ENCODE data around the gene RPS6KA2. TPM values are rescaled to one million over a fixed set of nuclear protein-coding genes. Genes with fewer than 3 reads are reported as not detected.
A peak's percentile ranks its signal among the peaks of the same experiment; 100 is the strongest.

RPS6KA2 gene
- polyA plus RNA-seq, 6 donors from 2014 or later, result 2.1 to 5.4 (median 4.6) TPM

- Mint-ChIP-seq H3K27me3 (peaks cover 9 to 17% (median 16%) of the 10 kb centered on the region in 3 donors), H3K9me3 (peaks cover 0 to 5% (median 0%) of the 10 kb centered on the region in 7 donors), H3K27ac (no peak overlapping the region), H3K36me3 (no peaks in the 10 kb centered on the region), H3K4me3 (no peak overlapping the region), H3K4me1 (peaks cover 0 to 9% (median 9%) of the 10 kb centered on the region in 3 donors)
- DNase-seq (no peak), ATAC-seq (ENCODE audit: low read depth in 2 of 2) (no peak)
Observed at GRCh38 chr6:166553563-166554271, 73.3 kb downstream of the RPS6KA2 start.

GRCh38 chr6:166552600-166552999 lies 74.5 kb downstream of the RPS6KA2 start:
- ATAC-seq (ENCODE audit: low read depth in 2 of 2) (no peak), DNase-seq (no peak)
- H3K27ac Mint-ChIP-seq, result no peak overlapping the region
- H3K4me3 Mint-ChIP-seq, result no peak overlapping the region
- H3K9me3 Mint-ChIP-seq, result no peaks in the 10 kb centered on the region
- H3K27me3 Mint-ChIP-seq, result peaks cover 7 to 17% (median 16%) of the 10 kb centered on the region in 3 donors
- peaks cover 0 to 9% (median 9%) of the 10 kb centered on the region in 3 donors for H3K4me1 Mint-ChIP-seq
- H3K36me3 Mint-ChIP-seq, result no peaks in the 10 kb centered on the region

DNA sequence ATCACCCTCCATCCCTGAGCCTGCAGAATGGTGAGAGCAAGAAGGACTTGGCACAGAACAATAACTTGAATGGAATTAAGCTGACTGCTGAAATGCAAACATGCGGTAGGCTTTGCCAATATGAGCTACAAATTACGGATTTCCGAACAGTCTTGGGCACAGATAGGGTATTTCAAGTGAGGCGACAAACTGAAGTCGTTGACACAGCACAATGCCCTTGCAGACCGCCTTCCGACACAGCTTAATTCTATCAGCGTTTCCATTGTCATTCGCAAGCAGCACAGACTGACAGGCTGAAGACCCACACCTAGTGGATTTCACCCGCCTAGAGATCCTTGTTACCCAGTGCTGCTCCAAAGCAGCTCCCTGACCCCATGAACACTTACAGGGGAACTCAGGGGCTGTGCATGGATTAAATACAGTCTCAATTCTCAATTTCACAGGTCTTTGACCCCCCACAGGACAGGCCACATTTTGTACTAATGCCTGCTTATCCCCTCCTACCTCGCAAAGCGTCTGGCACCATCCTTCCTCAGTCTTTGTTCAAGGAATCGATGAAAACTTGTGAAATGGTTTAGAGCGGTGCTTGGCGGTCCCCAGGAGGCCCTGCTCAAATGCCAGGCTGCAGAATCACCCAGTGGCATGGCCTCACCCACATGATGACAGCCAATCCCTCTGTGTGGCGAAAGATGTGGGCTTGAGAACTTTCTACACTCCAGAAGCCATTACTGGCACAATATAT lies 75.1 kb downstream of the RPS6KA2 start:
- H3K36me3 Mint-ChIP-seq, result no peaks in the 10 kb centered on the region
- peaks cover under 1 to 13% (median 11%) of the 10 kb centered on the region in 3 donors for H3K27me3 Mint-ChIP-seq
- H3K9me3 Mint-ChIP-seq, result no peaks in the 10 kb centered on the region
- no peak for ATAC-seq (ENCODE audit: low read depth in 2 of 2)
- no peak for DNase-seq
- peaks cover 0 to 5% (median 5%) of the 10 kb centered on the region in 3 donors for H3K4me1 Mint-ChIP-seq
- H3K27ac Mint-ChIP-seq, result no peak overlapping the region
- no peak overlapping the region for H3K4me3 Mint-ChIP-seq

GRCh38 chr6:166546653-166547052 lies 80.4 kb downstream of the RPS6KA2 start:
- peaks cover 4 to 6% (median 5%) of the 10 kb centered on the region in 3 donors for H3K4me1 Mint-ChIP-seq
- no peak overlapping the region for H3K27ac Mint-ChIP-seq
- DNase-seq (no peak), ATAC-seq (ENCODE audit: low read depth in 2 of 2) (no peak)
- peak overlapping the region in 1 of 8 donors; percentile 24 for H3K4me3 Mint-ChIP-seq
- H3K36me3 Mint-ChIP-seq, result no peaks in the 10 kb centered on the region
- H3K27me3 Mint-ChIP-seq, result no peaks in the 10 kb centered on the region
- H3K9me3 Mint-ChIP-seq, result peaks cover 0 to 2% (median 0%) of the 10 kb centered on the region in 7 donors

GRCh38 chr6:166545156-166546034 lies 81.7 kb downstream of the RPS6KA2 start:
- ATAC-seq (ENCODE audit: low read depth in 2 of 2) (no peak), DNase-seq (no peak)
- H3K36me3 Mint-ChIP-seq, result no peaks in the 10 kb centered on the region
- H3K27ac Mint-ChIP-seq, result peak overlapping the region in 1 of 6 donors; percentile 17
- H3K9me3 Mint-ChIP-seq, result peaks cover 0 to 2% (median 0%) of the 10 kb centered on the region in 7 donors
- no peaks in the 10 kb centered on the region for H3K27me3 Mint-ChIP-seq
- peak overlapping the region in 1 of 8 donors; percentile 50 for H3K4me3 Mint-ChIP-seq
- H3K4me1 Mint-ChIP-seq, result peaks cover 10 to 17% (median 16%) of the 10 kb centered on the region in 3 donors

DNA sequence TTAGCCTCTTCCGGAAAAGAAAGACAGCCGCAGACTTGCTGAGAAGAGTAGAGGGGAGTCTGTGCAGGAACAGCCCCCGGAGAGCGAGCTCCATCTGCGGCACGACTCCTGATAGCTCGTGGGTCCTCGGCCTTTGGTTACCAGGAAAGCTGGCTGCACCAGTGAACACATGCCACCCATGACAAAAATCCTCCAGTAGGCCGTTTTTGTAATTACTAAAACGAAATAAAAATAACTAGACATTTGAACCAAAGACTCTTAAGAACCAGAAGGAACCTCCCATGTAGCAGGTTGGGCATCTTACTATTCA lies 82.8 kb downstream of the RPS6KA2 start:
- no peaks in the 10 kb centered on the region for H3K27me3 Mint-ChIP-seq
- no peaks in the 10 kb centered on the region for H3K36me3 Mint-ChIP-seq
- peaks cover 10 to 22% (median 16%) of the 10 kb centered on the region in 3 donors for H3K4me1 Mint-ChIP-seq
- DNase-seq (no peak), ATAC-seq (ENCODE audit: low read depth in 2 of 2) (no peak)
- no peak overlapping the region for H3K4me3 Mint-ChIP-seq
- no peak overlapping the region for H3K27ac Mint-ChIP-seq
- peaks cover 0 to 2% (median 0%) of the 10 kb centered on the region in 7 donors for H3K9me3 Mint-ChIP-seq

DNA sequence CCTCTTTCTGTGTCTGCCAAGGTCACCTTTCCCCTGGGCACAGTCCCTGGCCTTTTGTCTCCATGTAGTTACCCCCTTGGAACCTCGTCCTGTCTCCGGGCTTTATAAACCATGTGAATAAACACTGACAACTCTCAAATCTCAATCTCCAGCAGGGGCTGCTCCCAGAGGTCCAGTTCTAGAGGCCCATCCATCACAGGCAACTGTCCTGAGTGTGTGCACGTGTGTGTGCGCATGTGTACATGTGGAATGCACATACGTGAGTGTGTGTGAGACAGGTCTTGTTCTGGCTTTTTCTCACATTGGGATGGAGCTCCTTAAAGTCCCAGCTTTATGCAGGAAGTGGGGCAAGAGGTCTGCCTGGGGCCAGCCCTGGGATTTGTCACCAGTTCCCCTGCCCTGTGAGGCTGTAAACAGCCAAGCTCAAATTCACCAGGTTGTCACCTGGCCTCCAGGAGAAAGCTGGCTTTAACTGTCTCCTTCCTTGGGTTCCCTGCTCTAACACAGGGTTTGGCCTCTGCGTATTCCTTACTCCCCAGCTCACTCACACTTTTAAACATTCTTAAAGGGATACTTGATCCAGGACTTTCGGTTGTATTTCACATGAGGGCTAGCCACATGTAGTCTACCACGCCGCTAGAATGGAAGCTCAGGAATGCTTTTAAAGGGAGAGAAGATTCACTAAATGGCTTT lies 83.3 kb downstream of the RPS6KA2 start:
- Mint-ChIP-seq H3K27me3 (no peaks in the 10 kb centered on the region), H3K4me3 (no peak overlapping the region), H3K36me3 (no peaks in the 10 kb centered on the region), H3K9me3 (peaks cover 0 to 2% (median 0%) of the 10 kb centered on the region in 7 donors), H3K27ac (no peak overlapping the region), H3K4me1 (peaks cover 10 to 22% (median 16%) of the 10 kb centered on the region in 3 donors)
- no peak for ATAC-seq (ENCODE audit: low read depth in 2 of 2)
- DNase-seq, result no peak

GRCh38 chr6:166542580-166542912 lies 84.5 kb downstream of the RPS6KA2 start:
- H3K27me3 Mint-ChIP-seq, result no peaks in the 10 kb centered on the region
- peaks cover 10 to 22% (median 16%) of the 10 kb centered on the region in 3 donors for H3K4me1 Mint-ChIP-seq
- DNase-seq, result no peak
- H3K4me3 Mint-ChIP-seq, result no peak overlapping the region
- no peak for ATAC-seq (ENCODE audit: low read depth in 2 of 2)
- no peaks in the 10 kb centered on the region for H3K36me3 Mint-ChIP-seq
- peaks cover 0 to 2% (median 0%) of the 10 kb centered on the region in 7 donors for H3K9me3 Mint-ChIP-seq
- peak overlapping the region in 1 of 6 donors; percentile 48 for H3K27ac Mint-ChIP-seq

DNA sequence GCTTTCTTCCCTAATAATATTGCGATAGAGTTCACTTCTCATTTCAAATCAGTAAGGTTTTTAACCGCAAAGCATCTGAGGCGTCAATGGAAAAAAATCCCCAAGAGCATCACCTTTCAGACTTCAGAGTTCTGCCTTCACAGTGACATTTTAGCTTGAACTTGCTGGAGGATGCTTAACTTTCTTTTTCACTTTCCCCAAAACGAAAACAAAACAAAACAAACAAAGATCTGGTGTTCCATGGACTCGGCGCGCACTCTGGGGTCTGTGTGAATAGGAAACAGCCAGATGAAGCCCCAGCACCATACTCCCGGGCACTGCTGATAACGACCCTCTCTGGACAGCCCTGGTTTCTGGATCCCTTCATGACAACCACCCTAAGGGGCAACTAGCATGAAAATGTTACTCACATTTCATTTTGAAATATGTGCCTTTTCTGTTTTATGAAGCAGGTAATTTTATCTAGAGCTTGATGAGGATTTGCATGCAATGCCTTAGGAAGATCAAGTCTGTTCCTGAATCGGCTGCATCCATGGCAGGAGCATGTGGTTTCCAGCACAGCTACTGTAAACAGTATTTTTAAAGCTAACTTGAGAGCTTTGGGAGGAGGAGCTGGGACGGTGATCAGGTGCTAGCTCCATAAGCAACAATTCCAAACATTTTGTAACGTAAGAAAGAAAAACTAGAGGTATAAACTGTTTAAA lies 85.0 kb downstream of the RPS6KA2 start:
- ATAC-seq (ENCODE audit: low read depth in 2 of 2), result peak; percentile 33
- Mint-ChIP-seq H3K4me3 (peak overlapping the region in 7 of 8 donors; percentile 23 to 73 (median 40)), H3K36me3 (no peaks in the 10 kb centered on the region), H3K27me3 (no peaks in the 10 kb centered on the region), H3K9me3 (peaks cover 0 to 2% (median 0%) of the 10 kb centered on the region in 7 donors), H3K27ac (peak overlapping the region in 3 of 6 donors; percentile 77 to 91 (median 88)), H3K4me1 (peaks cover 10 to 22% (median 16%) of the 10 kb centered on the region in 3 donors)
- DNase-seq, result no peak

GRCh38 chr6:166541366-166541765 lies 85.7 kb downstream of the RPS6KA2 start:
- H3K9me3 Mint-ChIP-seq, result peaks cover 0 to 2% (median 0%) of the 10 kb centered on the region in 7 donors
- H3K4me1 Mint-ChIP-seq, result peaks cover 10 to 22% (median 16%) of the 10 kb centered on the region in 3 donors
- no peaks in the 10 kb centered on the region for H3K27me3 Mint-ChIP-seq
- DNase-seq (no peak), ATAC-seq (ENCODE audit: low read depth in 2 of 2) (peak in 1 of 2 donors; percentile 35)
- no peaks in the 10 kb centered on the region for H3K36me3 Mint-ChIP-seq
- H3K4me3 Mint-ChIP-seq, result peak overlapping the region; percentile 40 to 81 (median 72)
- peak overlapping the region in 5 of 6 donors; percentile 77 to 91 (median 88) for H3K27ac Mint-ChIP-seq

- no peaks in the 10 kb centered on the region for H3K27me3 Mint-ChIP-seq
- peaks cover 0 to 2% (median 0%) of the 10 kb centered on the region in 7 donors for H3K9me3 Mint-ChIP-seq
- H3K36me3 Mint-ChIP-seq, result no peaks in the 10 kb centered on the region
- ATAC-seq (ENCODE audit: low read depth in 2 of 2) (peak; percentile 83 to 84), DNase-seq (peak; percentile 23)
- H3K4me1 Mint-ChIP-seq, result peaks cover 10 to 22% (median 16%) of the 10 kb centered on the region in 3 donors
- H3K27ac Mint-ChIP-seq, result peak overlapping the region; percentile 10 to 91 (median 86)
- H3K4me3 Mint-ChIP-seq, result peak overlapping the region; percentile 13 to 81 (median 72)
Observed at GRCh38 chr6:166540631-166541331, 86.3 kb downstream of the RPS6KA2 start.

DNA sequence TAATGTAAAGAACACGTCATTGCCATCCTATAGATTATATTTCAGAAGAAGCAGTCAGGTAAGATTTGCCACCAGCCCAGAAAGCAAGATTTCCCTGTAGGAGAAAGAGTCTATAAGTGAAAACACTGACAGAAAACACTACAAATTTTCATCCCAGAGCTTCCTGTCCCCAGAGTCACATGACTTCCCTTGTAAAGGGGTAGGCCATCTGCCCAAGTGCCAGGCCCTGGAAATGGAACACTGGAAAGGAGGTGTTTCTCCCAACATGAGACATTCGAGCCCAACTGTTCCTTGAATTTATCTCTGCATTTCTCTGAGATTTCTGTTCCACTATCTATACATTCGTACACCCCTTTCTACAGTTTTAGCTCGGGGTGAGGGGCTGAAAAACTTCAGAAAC lies 87.5 kb downstream of the RPS6KA2 start:
- H3K4me1 Mint-ChIP-seq, result peaks cover 10 to 22% (median 16%) of the 10 kb centered on the region in 3 donors
- H3K36me3 Mint-ChIP-seq, result no peaks in the 10 kb centered on the region
- ATAC-seq (ENCODE audit: low read depth in 2 of 2), result no peak
- no peaks in the 10 kb centered on the region for H3K9me3 Mint-ChIP-seq
- no peak for DNase-seq
- no peaks in the 10 kb centered on the region for H3K27me3 Mint-ChIP-seq
- H3K27ac Mint-ChIP-seq, result peak overlapping the region in 1 of 6 donors; percentile 3
- no peak overlapping the region for H3K4me3 Mint-ChIP-seq

Measured in naive B cell (primary cell).